HG03196 (cell line): ENCODE data around the gene ARL6.
A peak's percentile ranks its signal among the peaks of the same experiment; 100 is the strongest.

Experiments used
- ATAC-seq: cut with Tn5 transposase; IDR thresholded peaks from one replicate; pipeline ENCODE4 v1.9.1; 2021; ENCODE audit not compliant: unreplicated experiment

The ARL6 gene, protein sequence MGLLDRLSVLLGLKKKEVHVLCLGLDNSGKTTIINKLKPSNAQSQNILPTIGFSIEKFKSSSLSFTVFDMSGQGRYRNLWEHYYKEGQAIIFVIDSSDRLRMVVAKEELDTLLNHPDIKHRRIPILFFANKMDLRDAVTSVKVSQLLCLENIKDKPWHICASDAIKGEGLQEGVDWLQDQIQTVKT

DNA sequence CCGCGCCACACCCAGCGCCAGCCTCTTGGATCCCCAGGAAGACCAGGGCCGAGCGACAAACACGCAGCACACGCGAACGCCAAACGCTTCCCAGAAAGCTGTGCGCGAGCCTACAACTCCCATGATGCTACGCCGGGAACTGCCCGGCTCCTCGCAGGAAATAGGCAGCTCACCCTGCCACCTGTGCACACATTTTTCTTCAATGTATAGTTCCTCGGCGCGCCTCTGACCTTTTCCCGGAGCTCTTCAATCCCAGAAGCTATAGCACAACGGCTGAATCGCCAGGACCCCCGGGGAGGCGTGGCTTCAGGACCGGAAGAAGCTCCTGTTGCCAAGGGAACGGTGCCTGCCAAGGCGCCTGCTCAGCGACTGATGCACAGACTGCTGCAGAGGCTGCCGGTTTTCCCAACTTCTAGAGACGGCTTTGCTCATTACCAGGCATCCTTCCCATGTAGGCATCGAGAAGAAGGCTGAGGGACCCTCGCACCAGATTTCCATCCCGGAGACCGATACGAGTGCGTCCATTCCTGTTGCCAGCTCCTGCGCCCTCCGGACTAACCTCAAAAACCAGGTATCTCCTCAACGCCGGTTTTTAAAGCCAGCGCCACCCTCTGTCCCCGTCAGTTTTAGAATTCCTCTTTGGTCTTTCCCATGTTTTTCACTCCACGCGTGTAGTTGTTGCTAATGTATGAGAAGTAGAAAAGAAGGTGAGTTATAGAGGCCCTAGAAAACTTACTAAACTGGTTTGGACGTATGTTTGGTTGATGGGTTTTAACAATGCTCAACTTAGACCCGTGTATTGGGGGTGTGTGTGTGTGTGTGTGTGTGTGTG lies at the start of gene ARL6:
Gene ARL6, plus strand, starts transcription at position 352 of the 832 bp plus-strand sequence. CDS start 3,350 bp downstream, outside the sequence.
- peak; percentile 97 for ATAC-seq

- ATAC-seq, result peak; percentile 83
Observed at GRCh38 chr3:97719156-97719821, 45.3 kb upstream of the ARL6 start.

DNA sequence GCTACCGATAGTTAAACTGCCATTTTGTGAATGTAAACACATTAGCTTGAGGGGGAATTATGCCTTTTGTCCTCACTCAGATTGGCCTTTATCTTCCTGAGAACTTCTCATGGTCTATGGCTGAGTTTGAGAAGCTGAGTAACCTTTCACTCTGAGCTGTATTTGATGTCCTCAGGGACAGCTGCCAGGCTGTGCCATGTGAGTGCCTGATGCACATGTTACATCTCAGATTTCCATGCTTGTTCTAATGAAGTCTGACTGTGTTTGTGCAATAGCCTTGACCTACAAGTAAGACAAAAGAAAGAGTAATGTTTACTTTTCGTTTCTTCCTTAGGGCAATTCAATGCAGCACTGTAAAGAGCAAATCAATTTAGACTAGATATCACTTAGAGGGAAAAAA lies 44.1 kb upstream of the ARL6 start:
- ATAC-seq, result no peak

DNA sequence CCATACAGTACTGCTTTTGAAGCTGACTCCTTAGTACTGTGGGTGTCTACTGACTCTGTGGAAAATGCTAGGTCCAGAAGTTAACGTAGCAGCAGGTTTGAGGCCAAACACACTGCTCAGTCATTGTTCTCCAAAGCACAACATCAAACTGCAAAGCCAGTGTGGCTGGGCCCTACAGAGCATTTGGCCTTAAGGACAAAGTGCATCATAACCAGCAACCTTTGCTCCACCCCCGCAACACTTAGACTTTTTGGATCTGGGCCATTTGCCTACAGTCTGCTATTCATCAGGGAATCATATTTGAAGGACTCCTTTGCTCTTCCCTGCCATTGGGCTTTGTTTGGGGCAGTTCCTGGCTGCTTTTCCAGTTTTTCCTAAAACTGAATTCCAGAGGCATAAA lies 43.1 kb upstream of the ARL6 start:
- ATAC-seq, result no peak

DNA sequence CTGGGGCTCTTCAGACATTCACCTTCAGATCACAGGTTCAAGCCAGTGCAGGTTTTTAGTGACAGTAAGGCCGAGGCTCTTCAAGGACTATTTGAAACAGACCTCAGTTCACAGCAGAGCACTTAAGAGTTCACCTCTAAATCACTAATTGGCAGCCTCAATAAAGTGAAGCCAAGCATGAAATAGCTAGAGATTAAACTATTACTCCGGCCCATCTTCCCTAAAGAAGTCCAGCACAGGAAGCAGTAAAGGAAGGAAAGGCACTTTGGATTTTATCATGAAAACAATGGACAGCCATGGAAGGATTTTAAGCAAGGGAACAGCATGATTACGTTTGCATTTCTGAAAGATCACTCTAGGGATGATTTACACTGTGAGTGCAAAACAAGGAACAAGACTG lies 27.6 kb upstream of the ARL6 start:
- ATAC-seq, result no peak

DNA sequence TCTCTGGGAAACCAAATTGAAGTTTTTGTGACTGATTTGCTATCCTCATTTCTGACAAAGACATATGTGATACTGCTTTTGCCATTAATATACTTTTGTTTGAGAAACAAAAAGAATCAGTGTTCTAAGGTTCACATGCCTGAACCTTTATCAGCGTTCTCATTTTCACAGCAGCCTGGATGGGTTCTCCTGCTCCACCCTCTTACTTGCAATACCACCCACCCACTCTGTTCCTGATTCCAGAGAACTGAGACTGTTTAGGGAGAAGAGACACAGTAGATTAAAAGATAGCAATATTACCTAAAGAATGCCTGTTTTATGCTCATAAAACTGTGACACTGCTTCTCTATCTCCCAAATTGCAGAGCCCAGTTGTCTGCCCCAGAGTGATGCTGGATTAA lies 25.8 kb upstream of the ARL6 start:
- ATAC-seq, result no peak

- ATAC-seq, result no peak
Observed at GRCh38 chr3:97742036-97742435, 22.5 kb upstream of the ARL6 start.

- ATAC-seq, result no peak
Observed at GRCh38 chr3:97744289-97744688, 20.3 kb upstream of the ARL6 start.

- ATAC-seq, result no peak
Observed at GRCh38 chr3:97763586-97764406, 762 bp upstream of the ARL6 start.

GRCh38 chr3:97765336-97765735 lies 778 bp downstream of the ARL6 start:
- no peak for ATAC-seq

DNA sequence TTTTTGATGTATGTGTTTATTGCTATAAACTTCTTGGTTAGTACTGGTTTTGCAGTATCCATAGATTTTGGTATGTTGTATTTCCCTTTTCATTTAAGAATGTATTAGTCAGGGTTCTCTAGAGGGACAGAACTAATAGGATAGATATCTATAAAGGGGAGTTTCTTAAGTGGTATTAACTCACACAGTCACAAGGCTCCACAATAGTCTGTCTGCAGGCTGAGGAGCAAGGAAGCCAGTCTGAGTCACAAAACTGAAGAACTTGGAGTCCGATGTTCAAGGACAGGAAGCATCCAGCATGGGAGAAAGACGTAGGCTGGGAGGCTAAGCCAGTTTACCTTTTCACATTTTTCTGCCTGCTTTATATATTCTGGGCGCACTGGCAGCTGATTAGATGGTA lies 8.4 kb downstream of the ARL6 start:
- no peak for ATAC-seq

GRCh38 chr3:97778152-97778551 lies 13.6 kb downstream of the ARL6 start:
- no peak for ATAC-seq

GRCh38 chr3:97793420-97794019 lies 29.0 kb downstream of the ARL6 start:
- ATAC-seq, result peak; percentile 70

DNA sequence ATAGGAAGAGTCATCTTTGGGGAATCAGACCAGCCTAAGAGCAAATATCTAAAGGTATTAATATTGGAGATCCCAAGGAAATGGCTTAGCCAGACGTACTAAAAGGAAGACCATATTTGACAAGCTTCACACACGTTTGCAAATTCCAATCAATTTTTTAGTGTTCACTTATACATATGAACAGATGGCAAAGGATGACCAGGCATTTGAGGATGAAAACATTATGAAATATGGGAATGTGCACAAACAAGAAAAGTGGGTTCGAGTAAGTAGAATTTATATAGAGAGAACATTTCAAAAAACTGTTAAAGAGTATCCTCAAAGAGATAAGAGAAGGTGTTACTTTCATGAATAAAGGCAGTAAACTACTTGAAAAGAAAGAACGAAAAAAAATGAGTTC lies 31.4 kb downstream of the ARL6 start:
- ATAC-seq, result no peak

DNA sequence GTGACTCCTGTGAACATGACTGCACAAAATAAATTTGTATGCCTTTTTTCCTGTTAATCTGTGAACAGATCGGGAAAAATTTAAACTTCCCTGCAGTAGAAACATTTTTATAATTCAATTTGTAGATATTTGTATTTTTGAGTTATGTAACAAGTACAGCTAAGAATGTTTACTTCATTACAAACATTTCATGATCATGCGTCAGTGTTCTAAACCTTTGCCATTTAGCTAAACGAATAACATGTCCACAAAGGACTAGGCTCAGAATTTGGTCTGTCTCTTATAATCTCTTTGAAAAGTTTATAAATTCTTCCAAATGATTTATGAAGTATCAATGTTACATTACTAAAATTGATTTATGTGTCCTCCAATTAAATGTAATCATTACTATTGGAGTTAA lies 39.9 kb downstream of the ARL6 start:
- no peak for ATAC-seq

- no peak for ATAC-seq
Observed at GRCh38 chr3:97810779-97811390, 46.3 kb downstream of the ARL6 start.

- no peak for ATAC-seq
Observed at GRCh38 chr3:97815149-97815917, 50.8 kb downstream of the ARL6 start.

DNA sequence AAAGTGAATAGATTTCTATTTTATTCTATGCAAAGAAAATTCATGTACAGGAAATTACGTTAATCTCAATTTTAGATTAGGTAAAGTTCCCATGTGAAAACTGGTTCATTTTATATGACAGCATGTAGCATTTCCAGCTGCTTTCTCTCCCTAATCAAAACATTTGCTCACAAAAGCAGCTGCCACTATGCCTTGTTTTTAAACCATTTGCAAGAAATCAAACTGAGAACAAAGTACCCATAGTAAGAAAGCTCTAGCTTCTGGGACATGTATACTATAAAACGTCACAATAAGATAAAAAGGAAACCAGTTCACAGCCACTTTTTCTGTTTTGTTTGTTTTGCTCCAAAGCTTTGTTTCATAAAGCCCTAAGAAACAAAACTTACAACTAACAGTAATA lies 52.3 kb downstream of the ARL6 start:
- no peak for ATAC-seq

DNA sequence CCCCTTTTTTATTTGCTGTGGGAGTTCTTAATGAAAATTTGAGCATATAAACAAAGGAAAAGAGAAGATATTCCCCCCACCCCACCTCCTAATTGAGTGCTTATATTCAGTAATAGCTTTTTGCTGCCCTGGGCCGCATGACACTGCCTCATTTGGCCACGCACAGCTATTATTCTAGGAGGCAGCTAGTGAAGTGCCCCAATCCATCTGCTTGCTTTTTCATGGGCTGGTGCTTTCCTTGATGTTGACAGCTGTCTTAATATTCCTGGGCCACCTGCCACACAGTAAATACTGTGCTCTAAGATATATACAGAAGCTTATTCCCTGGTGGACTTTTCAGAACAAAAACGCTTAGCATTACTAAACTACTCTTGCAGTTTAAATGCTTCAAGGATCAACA lies 53.4 kb downstream of the ARL6 start:
- ATAC-seq, result no peak

DNA sequence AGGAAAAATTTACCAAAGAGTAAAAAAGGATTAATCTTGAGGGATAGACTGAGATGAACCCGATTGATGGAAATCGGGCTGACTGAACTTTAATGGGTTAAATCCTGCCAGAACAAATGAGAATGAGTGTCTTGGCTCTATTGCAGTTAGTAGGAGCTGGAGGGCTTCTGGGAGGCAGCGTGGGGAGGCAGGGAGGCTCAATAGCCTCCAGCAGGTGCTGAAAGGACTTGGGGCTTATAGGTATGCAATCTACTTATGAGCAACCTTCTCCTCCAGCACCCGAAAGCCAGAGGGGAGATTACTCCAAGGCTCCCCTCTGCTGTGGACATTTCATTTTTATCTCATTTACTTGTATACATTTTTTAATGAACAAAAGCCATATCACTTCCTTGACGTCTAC lies 56.2 kb downstream of the ARL6 start:
- no peak for ATAC-seq
